T-helper 17 cell (primary cell): ENCODE measurements around the gene TBX21. TPM values are rescaled to one million over a fixed set of nuclear protein-coding genes. Genes with fewer than 3 reads are reported as not detected.

Source experiments
- ATAC-seq: fragments of 150-1000 bp; cut with Tn5 transposase; 2 replicates; pipeline ENCODE4 v1.10.0; 2021; ENCODE audit warnings: mild to moderate bottlenecking, moderate library complexity
- DNase-seq, 3 donors: peaks; one replicate each; pipeline versions ENCODE4 v3.0.0 to v3.0.0-alpha.2; 2020 to 2021
- H3K9me3 ChIP-seq: one replicate; pipeline ENCODE4 v1.7.0; 2013; ENCODE audit warnings: low read length, mild to moderate bottlenecking; ENCODE audit not compliant: control insufficient read depth, poor library complexity, severe bottlenecking
- H3K27ac Mint-ChIP-seq: one replicate; pipeline ENCODE4 v1.8.0; 2022; ENCODE audit warnings: mild to moderate bottlenecking, moderate library complexity, mixed read lengths
- H3K27me3 Mint-ChIP-seq: one replicate; pipeline ENCODE4 v1.8.0; 2022; ENCODE audit warnings: mixed read lengths
- H3K36me3 Mint-ChIP-seq: one replicate; pipeline ENCODE4 v1.8.0; 2022; ENCODE audit warnings: low read depth, mixed read lengths
- H3K4me1 Mint-ChIP-seq: one replicate; pipeline ENCODE4 v1.8.0; 2022; ENCODE audit warnings: mild to moderate bottlenecking, mixed read lengths
- H3K4me3 Mint-ChIP-seq: one replicate; pipeline ENCODE4 v1.8.0; 2022; ENCODE audit warnings: mild to moderate bottlenecking, moderate library complexity, mixed read lengths
- total RNA-seq, 4 donors: library from RNA in 2 of 4; stranded (reverse) in 2 of 4; gene quantifications; one replicate each; pipeline ENCODE4 v1.2.3 and lab custom pipeline; 2022 to 2026

The TBX21 gene
- total RNA-seq, 2 donors from 2014 or later = 7.9 to 8.8 TPM

DNA sequence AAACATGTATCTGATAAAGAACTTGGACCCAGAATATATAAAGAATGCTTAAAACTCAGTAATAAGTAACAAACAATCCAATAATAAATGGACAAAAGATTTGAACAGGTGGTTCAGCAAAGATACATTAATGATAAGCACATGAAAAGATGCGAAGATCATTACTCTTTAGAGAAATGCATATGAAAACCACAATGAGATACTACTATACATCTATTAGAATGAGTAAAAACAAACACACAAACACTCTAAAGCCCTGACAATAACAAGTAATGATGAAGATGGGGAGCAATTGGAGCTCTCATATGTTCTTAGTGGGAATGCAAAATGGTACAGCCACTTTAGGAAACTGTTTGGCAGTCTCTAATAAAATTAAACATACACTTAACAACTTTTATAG is 59.4 kb downstream of the TBX21 start:
- H3K4me1 Mint-ChIP-seq = peaks cover 3% of the 10 kb centered on the region
- no peaks in the 10 kb centered on the region for H3K9me3 ChIP-seq
- no peak overlapping the region for H3K4me3 Mint-ChIP-seq
- ATAC-seq = no peak
- peaks cover 4% of the 10 kb centered on the region for H3K36me3 Mint-ChIP-seq
- no peak overlapping the region for H3K27ac Mint-ChIP-seq
- DNase-seq = no peak
- peaks cover 65% of the 10 kb centered on the region for H3K27me3 Mint-ChIP-seq

DNA sequence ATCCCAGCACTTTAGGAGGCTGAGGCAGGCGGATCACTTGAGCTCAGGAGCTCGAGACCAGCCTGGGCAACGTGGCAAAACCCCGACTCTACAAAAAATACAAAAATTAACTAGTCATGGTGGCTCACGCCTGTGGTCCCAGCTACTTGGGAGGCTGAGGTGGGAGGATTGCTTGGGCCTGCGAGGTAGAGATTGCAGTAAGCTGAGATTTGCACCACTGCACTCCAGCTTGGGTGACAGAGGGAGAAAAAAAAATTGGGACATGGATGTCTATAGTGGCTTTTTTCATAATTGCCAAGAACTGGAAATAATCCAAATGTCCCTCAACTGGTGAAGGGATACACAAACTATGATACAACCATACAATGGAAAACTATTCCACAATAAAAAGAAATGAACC is 59.9 kb downstream of the TBX21 start:
- ATAC-seq (no peak), DNase-seq (no peak)
- no peaks in the 10 kb centered on the region for H3K9me3 ChIP-seq
- peaks cover 4% of the 10 kb centered on the region for H3K36me3 Mint-ChIP-seq
- peaks cover 70% of the 10 kb centered on the region for H3K27me3 Mint-ChIP-seq
- no peak overlapping the region for H3K4me3 Mint-ChIP-seq
- H3K4me1 Mint-ChIP-seq = peaks cover 3% of the 10 kb centered on the region
- H3K27ac Mint-ChIP-seq = no peak overlapping the region

Other genes with a start within 250 kb of the TBX21 start
- gene NPEPPS, start 202.1 kb upstream of the TBX21 start, total RNA-seq = 100 to 1,000 TPM in 1 of 2 donors, 10 to 100 TPM in 1; 88.3 to 100 TPM
- gene KPNB1, start 83.3 kb upstream of the TBX21 start, total RNA-seq = 100 to 1,000 TPM; 183 to 196 TPM
- gene TBKBP1, start 39.1 kb upstream of the TBX21 start, total RNA-seq = 1 to 10 TPM; 2.4 to 2.6 TPM
- 10 to 100 TPM; 52.4 to 59.6 TPM for gene OSBPL7, start 88.6 kb downstream of the TBX21 start, total RNA-seq
- gene MRPL10, start 98.3 kb downstream of the TBX21 start, total RNA-seq = 10 to 100 TPM; 82.3 to 90.2 TPM
- under 1 TPM; 0.90 to 0.99 TPM for gene LRRC46, start 98.4 kb downstream of the TBX21 start, total RNA-seq
- gene SCRN2, start 108.0 kb downstream of the TBX21 start, total RNA-seq = 10 to 100 TPM; 21.4 to 27.1 TPM
- gene SP6, start 117.9 kb downstream of the TBX21 start, total RNA-seq = under 1 TPM; 0.20 to 0.21 TPM
- 10 to 100 TPM; 28.2 to 33.2 TPM for gene SP2, start 163.0 kb downstream of the TBX21 start, total RNA-seq
- gene PNPO, start 208.3 kb downstream of the TBX21 start, total RNA-seq = 10 to 100 TPM in 1 of 2 donors, 1 to 10 TPM in 1; 7.1 to 10.5 TPM
- not detected for gene PRR15L, start 224.6 kb downstream of the TBX21 start, total RNA-seq
- 100 to 1,000 TPM; 228 to 231 TPM for gene CDK5RAP3, start 237.9 kb downstream of the TBX21 start, total RNA-seq